Hepatocyte (in vitro differentiated cells): ENCODE data around the gene ITGB1BP2. TPM values are rescaled to one million over a fixed set of nuclear protein-coding genes. Genes with fewer than 3 reads are reported as not detected.

Experiments
- DNase-seq: peaks from one replicate; pipeline ENCODE4 v3.0.0-alpha.2; 2016; ENCODE audit warnings: low spot score
- H2AFZ ChIP-seq: fragments of 200-600 bp; sonication (generic); 2 replicates; pipeline ENCODE4 v1.6.0; 2016; ENCODE audit warnings: antibody characterized with exemption, mild to moderate bottlenecking
- H3K27ac ChIP-seq: fragments of 200-600 bp; sonication (generic); 2 replicates; pipeline ENCODE4 v1.5.1; 2016; ENCODE audit warnings: mild to moderate bottlenecking
- H3K27me3 ChIP-seq: fragments of 200-600 bp; sonication (generic); 2 replicates; pipeline ENCODE4 v1.6.1; 2016
- H3K36me3 ChIP-seq: fragments of 200-600 bp; sonication (generic); replicated peaks from 2 replicates; pipeline ENCODE4 v1.5.1; 2016; ENCODE audit warnings: low read depth; ENCODE audit not compliant: insufficient read depth
- H3K4me1 ChIP-seq: fragments of 200-600 bp; sonication (generic); 2 replicates; pipeline ENCODE4 v1.5.1; 2016; ENCODE audit warnings: mild to moderate bottlenecking, moderate library complexity; ENCODE audit not compliant: insufficient read depth
- H3K4me2 ChIP-seq: fragments of 200-600 bp; sonication (generic); 2 replicates; pipeline ENCODE4 v1.6.0; 2016
- H3K4me3 ChIP-seq: fragments of 200-600 bp; sonication (generic); 2 replicates; pipeline ENCODE4 v1.5.1; 2016; ENCODE audit warnings: mild to moderate bottlenecking
- H3K79me2 ChIP-seq: fragments of 200-600 bp; sonication (generic); 2 replicates; pipeline ENCODE4 v1.6.0; 2017; ENCODE audit warnings: mild to moderate bottlenecking
- H3K9me2 ChIP-seq: fragments of 200-600 bp; sonication (generic); replicated peaks from 2 replicates; pipeline ENCODE4 v1.6.0; 2017; ENCODE audit warnings: mild to moderate bottlenecking; ENCODE audit not compliant: insufficient read depth
- H3K9me3 ChIP-seq: fragments of 200-600 bp; sonication (generic); 2 replicates; pipeline ENCODE4 v1.5.1; 2016; ENCODE audit warnings: low read depth, mild to moderate bottlenecking
- H4K20me1 ChIP-seq: fragments of 200-600 bp; sonication (generic); 2 replicates; pipeline ENCODE4 v1.6.0; 2016; ENCODE audit warnings: mild to moderate bottlenecking; ENCODE audit not compliant: insufficient read depth, poor library complexity, severe bottlenecking
- EZH2 ChIP-seq: fragments of 200-600 bp; sonication (generic); IDR thresholded peaks from 2 replicates; pipeline ENCODE4 v1.6.1; 2016; ENCODE audit warnings: antibody characterized with exemption, mild to moderate bottlenecking, borderline replicate concordance
- EZH2phosphoT487 ChIP-seq: fragments of 200-600 bp; sonication (generic); IDR thresholded peaks from one replicate; pipeline ENCODE4 v1.6.1; 2018; ENCODE audit warnings: antibody characterized with exemption, mild to moderate bottlenecking, low read depth, moderate library complexity; ENCODE audit not compliant: unreplicated experiment, severe bottlenecking
- WGBS: methylation state at CpG from one replicate; pipeline ENCODE4 v1.1.6; 2016; ENCODE audit warnings: low lambda C conversion rate; ENCODE audit errors: missing lambda C conversion rate; 5-methylcytosine and 5-hydroxymethylcytosine counted together
- polyA plus RNA-seq: library from polyadenylated mRNA; unstranded; fragments of >200 nt; fragmentation: Nextera tagmentation; extraction: Ambion mirVana; gene quantifications from 2 replicates; pipeline ENCODE4 v1.2.1, GENCODE V29; 2016
- total RNA-seq: library from RNA; depleted of rRNA; stranded (reverse); fragments of >200 nt; gene quantifications from 2 replicates; pipeline ENCODE4 v1.2.3, GENCODE V29; 2014
- TF ChIP-seq, protein P1 (sequence below): fragments of 200-600 bp; sonication (generic); IDR thresholded peaks from 2 replicates; pipeline ENCODE4 v1.5.1; 2016; ENCODE audit warnings: antibody characterized with exemption, mild to moderate bottlenecking; ENCODE audit not compliant: poor library complexity

ITGB1BP2 gene
- total and polyA plus RNA-seq, 2 experiments from 2014 or later, result 0.15 to 1.6 TPM

DNA sequence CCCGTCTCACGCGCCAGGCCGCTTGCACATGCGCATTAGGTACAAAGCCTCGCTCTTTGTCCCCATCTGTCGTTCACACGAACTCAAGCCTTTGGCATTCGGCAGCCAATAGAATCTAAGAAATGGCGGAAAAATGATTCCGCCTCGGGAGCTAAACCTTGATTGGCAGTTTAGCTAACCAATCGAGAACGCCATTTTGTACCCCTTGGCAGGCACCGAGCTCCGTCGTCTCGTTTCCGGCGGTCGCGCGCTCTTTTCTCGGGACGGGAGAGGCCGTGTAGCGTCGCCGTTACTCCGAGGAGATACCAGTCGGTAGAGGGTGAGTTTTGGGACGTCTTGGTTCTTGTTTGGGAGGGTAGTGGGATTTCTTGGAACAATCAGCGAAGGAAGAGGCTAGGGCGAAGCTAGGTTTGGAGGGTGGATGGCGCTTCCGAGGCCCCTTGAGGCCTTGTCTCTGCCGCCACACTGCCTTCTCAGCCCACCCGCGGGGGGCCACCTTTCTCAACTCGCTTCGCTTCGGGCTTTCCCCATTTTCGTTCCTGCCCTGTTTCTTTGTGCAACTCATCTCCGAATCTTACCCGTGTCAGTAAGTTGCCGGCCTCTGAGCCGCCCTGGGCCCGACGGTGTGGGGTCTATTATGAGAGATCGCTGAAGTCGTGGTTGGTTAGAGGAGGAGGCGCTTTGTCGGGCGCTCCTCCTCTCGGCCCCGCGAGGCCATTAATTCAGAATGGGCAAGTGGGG lies 18.0 kb upstream of the ITGB1BP2 start, which contains the start of gene NONO:
Gene NONO, plus strand, starts transcription at position 233 of the 741 bp plus-strand sequence. CDS start 7,003 bp downstream, outside the sequence.
- H2AFZ ChIP-seq, result peak within 1 kb of the TSS; percentile 66
- H3K4me3 ChIP-seq, result peak within 1 kb of the TSS; percentile 44
- peak within 1 kb of the TSS; percentile 91 for H3K27ac ChIP-seq
- no peaks in the 10 kb centered on the region for H3K9me3 ChIP-seq
- no peaks in the 10 kb centered on the region for H3K27me3 ChIP-seq
- DNase-seq, result peak; percentile 95
- no peaks in the 10 kb centered on the region for H3K9me2 ChIP-seq
- H3K4me2 ChIP-seq, result peak within 1 kb of the TSS; percentile 77
- H3K36me3 ChIP-seq, result no peaks in the 10 kb centered on the region
- TF ChIP-seq, protein P1, sequence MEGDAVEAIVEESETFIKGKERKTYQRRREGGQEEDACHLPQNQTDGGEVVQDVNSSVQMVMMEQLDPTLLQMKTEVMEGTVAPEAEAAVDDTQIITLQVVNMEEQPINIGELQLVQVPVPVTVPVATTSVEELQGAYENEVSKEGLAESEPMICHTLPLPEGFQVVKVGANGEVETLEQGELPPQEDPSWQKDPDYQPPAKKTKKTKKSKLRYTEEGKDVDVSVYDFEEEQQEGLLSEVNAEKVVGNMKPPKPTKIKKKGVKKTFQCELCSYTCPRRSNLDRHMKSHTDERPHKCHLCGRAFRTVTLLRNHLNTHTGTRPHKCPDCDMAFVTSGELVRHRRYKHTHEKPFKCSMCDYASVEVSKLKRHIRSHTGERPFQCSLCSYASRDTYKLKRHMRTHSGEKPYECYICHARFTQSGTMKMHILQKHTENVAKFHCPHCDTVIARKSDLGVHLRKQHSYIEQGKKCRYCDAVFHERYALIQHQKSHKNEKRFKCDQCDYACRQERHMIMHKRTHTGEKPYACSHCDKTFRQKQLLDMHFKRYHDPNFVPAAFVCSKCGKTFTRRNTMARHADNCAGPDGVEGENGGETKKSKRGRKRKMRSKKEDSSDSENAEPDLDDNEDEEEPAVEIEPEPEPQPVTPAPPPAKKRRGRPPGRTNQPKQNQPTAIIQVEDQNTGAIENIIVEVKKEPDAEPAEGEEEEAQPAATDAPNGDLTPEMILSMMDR, result peak; percentile 21
- TF ChIP-seq EZH2 (no peak), EZH2phosphoT487 (no peak)
- H3K4me1 ChIP-seq, result no peaks in the 10 kb centered on the region
- H4K20me1 ChIP-seq, result peaks cover 45% of the 10 kb centered on the region
- H3K79me2 ChIP-seq, result peaks cover 46% of the 10 kb centered on the region
- WGBS, result 40% methylated on average over 57 of the region's 57 CpGs

DNA sequence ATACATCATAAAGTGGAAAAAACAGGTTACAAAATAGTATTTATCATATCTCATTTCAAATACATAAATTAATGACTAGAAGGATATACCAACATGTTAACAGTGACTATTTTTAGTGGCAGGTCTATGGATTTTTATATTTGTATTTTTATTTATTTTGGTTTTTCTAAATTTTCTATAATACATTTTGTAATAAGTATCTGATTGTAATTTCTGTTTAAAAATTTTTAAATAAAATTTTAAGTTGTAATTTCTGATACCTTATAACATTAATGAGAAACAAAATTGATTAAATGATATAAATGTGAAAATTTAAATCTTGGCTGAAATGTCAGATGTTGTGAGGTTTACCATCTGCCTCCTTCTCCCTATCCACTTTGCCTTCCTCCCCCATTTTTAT lies 15.6 kb upstream of the ITGB1BP2 start:
- H3K27me3 ChIP-seq, result no peaks in the 10 kb centered on the region
- H4K20me1 ChIP-seq, result peaks cover 66% of the 10 kb centered on the region
- no peak for DNase-seq
- H3K4me2 ChIP-seq, result peak overlapping the region; percentile 77
- no peaks in the 10 kb centered on the region for H3K9me3 ChIP-seq
- H3K36me3 ChIP-seq, result no peaks in the 10 kb centered on the region
- TF ChIP-seq EZH2, result no peak
- TF ChIP-seq, protein P1, result no peak
- no peak for TF ChIP-seq EZH2phosphoT487
- H2AFZ ChIP-seq, result no peak overlapping the region
- H3K4me3 ChIP-seq, result peak overlapping the region; percentile 44
- H3K27ac ChIP-seq, result no peak overlapping the region
- no peaks in the 10 kb centered on the region for H3K4me1 ChIP-seq
- H3K9me2 ChIP-seq, result no peaks in the 10 kb centered on the region
- peaks cover 70% of the 10 kb centered on the region for H3K79me2 ChIP-seq

DNA sequence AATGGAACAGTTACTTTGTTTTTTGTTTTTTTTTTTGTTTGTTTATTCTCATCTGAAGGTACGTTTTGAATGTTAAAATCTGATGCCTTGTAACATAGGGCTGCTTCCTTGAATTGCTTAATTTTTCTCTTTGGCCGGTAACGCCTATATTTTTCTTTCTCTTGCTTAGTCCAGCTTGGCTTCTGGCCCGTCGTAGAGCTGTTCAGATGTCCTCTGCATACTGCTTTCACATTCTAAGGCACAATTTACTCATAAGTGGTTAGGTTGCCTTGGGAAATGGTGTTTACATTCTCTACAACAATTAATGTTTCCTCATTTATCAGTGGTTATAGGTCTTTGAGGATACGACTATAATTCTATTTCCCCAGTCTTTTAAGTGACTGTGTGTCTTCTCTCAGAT lies 10.2 kb upstream of the ITGB1BP2 start:
- Histone ChIP-seq H3K4me2 (no peak overlapping the region), H3K9me3 (no peaks in the 10 kb centered on the region), H4K20me1 (peaks cover 45% of the 10 kb centered on the region), H2AFZ (no peak overlapping the region), H3K9me2 (no peaks in the 10 kb centered on the region), H3K4me3 (no peak overlapping the region), H3K36me3 (no peaks in the 10 kb centered on the region), H3K79me2 (peaks cover 63% of the 10 kb centered on the region), H3K27ac (no peak overlapping the region), H3K27me3 (no peaks in the 10 kb centered on the region), H3K4me1 (no peaks in the 10 kb centered on the region)
- DNase-seq, result no peak
- WGBS, result 76% methylated on average over 6 of the region's 6 CpGs
- TF ChIP-seq, protein P1, result no peak
- no peak for TF ChIP-seq EZH2
- TF ChIP-seq EZH2phosphoT487, result no peak
